CD4-positive, alpha-beta T cell treated with Interleukin-17A for 4 hours (primary cell): ENCODE measurements around the gene TUBAL3.

Experiments used
- DNase-seq: peaks from one replicate; pipeline ENCODE4 v3.0.0-alpha.2; 2020; ENCODE audit warnings: mixed read lengths

The TUBAL3 gene

GRCh38 chr10:5373891-5374611, 30.6 kb downstream of the TUBAL3 start:
- no peak for DNase-seq

- DNase-seq = no peak
These were observed 31.3 kb downstream of the TUBAL3 start for GRCh38 chr10:5373307-5373706.

GRCh38 chr10:5370493-5371352, 33.9 kb downstream of the TUBAL3 start:
- DNase-seq = no peak

GRCh38 chr10:5369362-5370158, 35.1 kb downstream of the TUBAL3 start:
- no peak for DNase-seq

GRCh38 chr10:5365928-5366327, 38.7 kb downstream of the TUBAL3 start:
- DNase-seq = no peak

- no peak for DNase-seq
These were observed 39.7 kb downstream of the TUBAL3 start, which contains the start of gene UCN3 for GRCh38 chr10:5364890-5365338. UCN3 (plus strand) TSS chr10:5364966; CDS start chr10:5373721, 8,755 bp downstream.

- no peak for DNase-seq
These were observed 40.3 kb downstream of the TUBAL3 start for GRCh38 chr10:5364374-5364773.

GRCh38 chr10:5362873-5363272, 41.8 kb downstream of the TUBAL3 start:
- DNase-seq = no peak

- no peak for DNase-seq
These were observed 42.7 kb downstream of the TUBAL3 start for GRCh38 chr10:5361966-5362365.

GRCh38 chr10:5360318-5360915, 44.2 kb downstream of the TUBAL3 start:
- DNase-seq = no peak

- DNase-seq = no peak
These were observed 48.3 kb downstream of the TUBAL3 start for GRCh38 chr10:5356302-5356763.

GRCh38 chr10:5355594-5356301, 48.9 kb downstream of the TUBAL3 start:
- DNase-seq = no peak

GRCh38 chr10:5354068-5354467, 50.6 kb downstream of the TUBAL3 start:
- DNase-seq = no peak

- no peak for DNase-seq
These were observed 55.3 kb downstream of the TUBAL3 start for GRCh38 chr10:5349362-5349761.

GRCh38 chr10:5346881-5347280, 57.7 kb downstream of the TUBAL3 start:
- DNase-seq = no peak

GRCh38 chr10:5344746-5345145, 59.9 kb downstream of the TUBAL3 start:
- no peak for DNase-seq

- DNase-seq = no peak
These were observed 60.6 kb downstream of the TUBAL3 start for GRCh38 chr10:5343979-5344378.

- peak; percentile 49 for DNase-seq
These were observed 61.1 kb downstream of the TUBAL3 start for GRCh38 chr10:5343561-5343960.
